ENCODE measurements around the gene KATNAL2. TPM values are rescaled to one million over a fixed set of nuclear protein-coding genes. Genes with fewer than 3 reads are reported as not detected.

KATNAL2 gene
- total RNA-seq, 1 experiment from 2014 or later, result 21.7 TPM

DNA sequence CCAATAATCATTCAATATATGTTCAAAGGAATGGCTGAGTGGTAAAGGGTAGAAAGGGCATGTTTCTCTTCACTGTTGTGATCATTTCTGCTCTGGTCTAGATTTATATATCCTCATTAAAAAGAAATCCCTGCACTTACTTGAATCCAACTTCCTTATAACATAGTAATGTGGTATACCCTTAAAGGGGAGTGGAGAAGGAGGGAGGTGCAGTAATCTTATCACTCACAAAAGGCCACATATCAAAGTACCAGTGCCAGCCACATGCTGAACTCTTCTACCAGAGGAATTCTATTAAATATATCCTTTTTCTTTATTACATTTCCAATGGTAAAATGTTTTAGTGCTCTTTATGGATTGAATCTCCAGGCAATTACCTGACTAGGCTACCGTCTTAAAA is 3.3 kb downstream of the KATNAL2 start:
- Histone ChIP-seq H2BK120ac (ENCODE audit: low read depth, low read length, poor library complexity, severe bottlenecking) (no peak overlapping the region), H3K4me1 (ENCODE audit: insufficient read depth, low read length) (no peaks in the 10 kb centered on the region), H3K79me2 (ENCODE audit: insufficient read depth, low read length) (peaks cover 4% of the 10 kb centered on the region; the same call in 1 of the 2 replicates), H2BK15ac (ENCODE audit: low read depth, low read length) (no peak overlapping the region), H3K79me1 (ENCODE audit: insufficient read depth, low read depth, low read length, poor library complexity, severe bottlenecking) (no peaks in the 10 kb centered on the region), H3K4me2 (ENCODE audit: insufficient read depth, insufficient read length, low read length) (no peak overlapping the region), H2BK12ac (ENCODE audit: insufficient read length, low read depth, low read length) (no peak overlapping the region), H2BK5ac (ENCODE audit: insufficient read length, low read length) (no peak overlapping the region), H3K9ac (ENCODE audit: extremely low read depth, insufficient read length, low read length) (no peak overlapping the region), H3K27me3 (ENCODE audit: insufficient read depth, low read length) (no peaks in the 10 kb centered on the region), H3T11ph (ENCODE audit: low read length) (no peak overlapping the region), H3K9me3 (ENCODE audit: control insufficient read depth, low read depth, low read length) (no peaks in the 10 kb centered on the region), H3K14ac (ENCODE audit: insufficient read depth, low read length) (no peak overlapping the region), H2AK5ac (ENCODE audit: insufficient read length, low read length) (no peak overlapping the region), H4K91ac (ENCODE audit: insufficient read length, low read depth, low read length) (no peak overlapping the region), H4K20me1 (ENCODE audit: control insufficient read depth, insufficient read depth, insufficient read length) (no peaks in the 10 kb centered on the region), H4K5ac (ENCODE audit: insufficient read length, low read depth, low read length) (no peak overlapping the region), H2AFZ (ENCODE audit: low read length) (no peak overlapping the region), H3K23ac (ENCODE audit: insufficient read length, low read depth, low read length) (no peak overlapping the region), H3K27ac (ENCODE audit: insufficient read length, low read depth, low read length) (no peak overlapping the region), H3K56ac (ENCODE audit: insufficient read length, low read depth, low read length) (no peak overlapping the region), H4K8ac (replicated peaks; ENCODE audit: insufficient read length, low read depth, low read length) (no peak overlapping the region), H3K18ac (ENCODE audit: insufficient read length, low read depth, low read length) (no peak overlapping the region), H2BK20ac (ENCODE audit: low read depth, low read length, poor library complexity, severe bottlenecking) (no peak overlapping the region), H3K23me2 (ENCODE audit: insufficient read length, low read depth, low read length, poor library complexity, severe bottlenecking) (peaks cover 11% of the 10 kb centered on the region), H3K4ac (ENCODE audit: low read depth, low read length) (no peak overlapping the region)
- Mint-ChIP-seq H3K36me3 (ENCODE audit: insufficient read depth in 1 of 3, low read depth in 3 of 3) (peaks cover 0 to 4% (median 2%) of the 10 kb centered on the region in 3 experiments; a peak in 2 of 7 replicates), H3K4me1 (peaks cover 22% of the 10 kb centered on the region in 2 experiments), H3K27ac (no peak overlapping the region), H3K4me3 (no peak overlapping the region), H3K27me3 (ENCODE audit: low read depth) (no peaks in the 10 kb centered on the region; the same call in none of the 2 replicates), H3K9me3 (peaks cover 9 to 14% of the 10 kb centered on the region in 2 experiments; a peak in 3 of 5 replicates)
- TF ChIP-seq, protein P1, sequence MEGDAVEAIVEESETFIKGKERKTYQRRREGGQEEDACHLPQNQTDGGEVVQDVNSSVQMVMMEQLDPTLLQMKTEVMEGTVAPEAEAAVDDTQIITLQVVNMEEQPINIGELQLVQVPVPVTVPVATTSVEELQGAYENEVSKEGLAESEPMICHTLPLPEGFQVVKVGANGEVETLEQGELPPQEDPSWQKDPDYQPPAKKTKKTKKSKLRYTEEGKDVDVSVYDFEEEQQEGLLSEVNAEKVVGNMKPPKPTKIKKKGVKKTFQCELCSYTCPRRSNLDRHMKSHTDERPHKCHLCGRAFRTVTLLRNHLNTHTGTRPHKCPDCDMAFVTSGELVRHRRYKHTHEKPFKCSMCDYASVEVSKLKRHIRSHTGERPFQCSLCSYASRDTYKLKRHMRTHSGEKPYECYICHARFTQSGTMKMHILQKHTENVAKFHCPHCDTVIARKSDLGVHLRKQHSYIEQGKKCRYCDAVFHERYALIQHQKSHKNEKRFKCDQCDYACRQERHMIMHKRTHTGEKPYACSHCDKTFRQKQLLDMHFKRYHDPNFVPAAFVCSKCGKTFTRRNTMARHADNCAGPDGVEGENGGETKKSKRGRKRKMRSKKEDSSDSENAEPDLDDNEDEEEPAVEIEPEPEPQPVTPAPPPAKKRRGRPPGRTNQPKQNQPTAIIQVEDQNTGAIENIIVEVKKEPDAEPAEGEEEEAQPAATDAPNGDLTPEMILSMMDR (conservative IDR thresholded peaks at IDR 0.05), result no peak
- no peak for DNase-seq
- WGBS (ENCODE audit: extremely low coverage, insufficient read length, low lambda C conversion rate), result no CpG with 5 or more reads among the region's 1 CpG
